ENCODE measurements around the gene DALRD3. TPM values are rescaled to one million over a fixed set of nuclear protein-coding genes. Genes with fewer than 3 reads are reported as not detected.

Gene DALRD3
- total RNA-seq, 2 donors from 2014 or later, result 40.8 to 41.9 TPM

GRCh38 chr3:48983096-48983495 lies 35.3 kb downstream of the DALRD3 start:
- H3K36me3 Mint-ChIP-seq (ENCODE audit: low read depth), result peaks cover 54% of the 10 kb centered on the region

GRCh38 chr3:48982686-48983085 lies 35.7 kb downstream of the DALRD3 start:
- no peak overlapping the region for H3K4me3 Mint-ChIP-seq
- peaks cover 58% of the 10 kb centered on the region for H3K36me3 Mint-ChIP-seq (ENCODE audit: low read depth)
- TF ChIP-seq, protein P1, sequence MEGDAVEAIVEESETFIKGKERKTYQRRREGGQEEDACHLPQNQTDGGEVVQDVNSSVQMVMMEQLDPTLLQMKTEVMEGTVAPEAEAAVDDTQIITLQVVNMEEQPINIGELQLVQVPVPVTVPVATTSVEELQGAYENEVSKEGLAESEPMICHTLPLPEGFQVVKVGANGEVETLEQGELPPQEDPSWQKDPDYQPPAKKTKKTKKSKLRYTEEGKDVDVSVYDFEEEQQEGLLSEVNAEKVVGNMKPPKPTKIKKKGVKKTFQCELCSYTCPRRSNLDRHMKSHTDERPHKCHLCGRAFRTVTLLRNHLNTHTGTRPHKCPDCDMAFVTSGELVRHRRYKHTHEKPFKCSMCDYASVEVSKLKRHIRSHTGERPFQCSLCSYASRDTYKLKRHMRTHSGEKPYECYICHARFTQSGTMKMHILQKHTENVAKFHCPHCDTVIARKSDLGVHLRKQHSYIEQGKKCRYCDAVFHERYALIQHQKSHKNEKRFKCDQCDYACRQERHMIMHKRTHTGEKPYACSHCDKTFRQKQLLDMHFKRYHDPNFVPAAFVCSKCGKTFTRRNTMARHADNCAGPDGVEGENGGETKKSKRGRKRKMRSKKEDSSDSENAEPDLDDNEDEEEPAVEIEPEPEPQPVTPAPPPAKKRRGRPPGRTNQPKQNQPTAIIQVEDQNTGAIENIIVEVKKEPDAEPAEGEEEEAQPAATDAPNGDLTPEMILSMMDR (conservative IDR thresholded peaks at IDR 0.05), result no peak
- H3K27ac Mint-ChIP-seq, result no peak overlapping the region
- Histone ChIP-seq H3K27me3 (ENCODE audit: control insufficient read depth, insufficient read depth, low read length, poor library complexity, severe bottlenecking) (no peaks in the 10 kb centered on the region), H3K27ac (ENCODE audit: low read depth, low read length) (no peak overlapping the region), H3K4me3 (ENCODE audit: low read length) (no peak overlapping the region), H3K36me3 (ENCODE audit: control insufficient read depth, insufficient read depth, low read length) (peaks cover 59% of the 10 kb centered on the region), H3K9me3 (ENCODE audit: control insufficient read depth, low read length) (no peaks in the 10 kb centered on the region), H3K9ac (ENCODE audit: extremely low read depth, low read length, poor library complexity, severe bottlenecking) (no peak overlapping the region), H3K4me1 (ENCODE audit: control insufficient read depth, insufficient read depth, low read length) (no peaks in the 10 kb centered on the region)
- no peak for DNase-seq
- no peaks in the 10 kb centered on the region for H3K9me3 Mint-ChIP-seq
- H3K4me1 Mint-ChIP-seq, result no peaks in the 10 kb centered on the region
- no peaks in the 10 kb centered on the region for H3K27me3 Mint-ChIP-seq (ENCODE audit: insufficient read depth)
- 92 to 94% methylated on average over 4 to 5 of the region's 5 CpGs for WGBS, 2 experiments (ENCODE audit: insufficient coverage in 1 of 2, insufficient read length in 1 of 2)

More at GRCh38 chr3:48983096-48983495, 35.3 kb downstream of the DALRD3 start:
- H3K4me3 Mint-ChIP-seq, result no peak overlapping the region
- H3K27ac ChIP-seq (ENCODE audit: low read depth, low read length), result no peak overlapping the region
- no peak overlapping the region for H3K9ac ChIP-seq (ENCODE audit: extremely low read depth, low read length, poor library complexity, severe bottlenecking)
- 91 to 93% methylated on average over 4 of the region's 4 CpGs for WGBS, 2 experiments (ENCODE audit: insufficient coverage in 1 of 2, insufficient read length in 1 of 2)
- no peak overlapping the region for H3K4me3 ChIP-seq (ENCODE audit: low read length)
- no peaks in the 10 kb centered on the region for H3K27me3 ChIP-seq (ENCODE audit: control insufficient read depth, insufficient read depth, low read length, poor library complexity, severe bottlenecking)
- no peaks in the 10 kb centered on the region for H3K9me3 Mint-ChIP-seq
- no peaks in the 10 kb centered on the region for H3K4me1 Mint-ChIP-seq
- no peaks in the 10 kb centered on the region for H3K4me1 ChIP-seq (ENCODE audit: control insufficient read depth, insufficient read depth, low read length)
- H3K9me3 ChIP-seq (ENCODE audit: control insufficient read depth, low read length), result no peaks in the 10 kb centered on the region
- DNase-seq, result no peak
- H3K27ac Mint-ChIP-seq, result no peak overlapping the region
- peaks cover 56% of the 10 kb centered on the region for H3K36me3 ChIP-seq (ENCODE audit: control insufficient read depth, insufficient read depth, low read length)
- TF ChIP-seq, protein P1 (conservative IDR thresholded peaks at IDR 0.05), result no peak
- no peaks in the 10 kb centered on the region for H3K27me3 Mint-ChIP-seq (ENCODE audit: insufficient read depth)

GRCh38 chr3:48982016-48982415 lies 36.4 kb downstream of the DALRD3 start:
- TF ChIP-seq, protein P1 (conservative IDR thresholded peaks at IDR 0.05), result no peak

More at GRCh38 chr3:48982016-48982415, 36.4 kb downstream of the DALRD3 start:
- H3K4me3 ChIP-seq (ENCODE audit: low read length), result no peak overlapping the region
- H3K9me3 Mint-ChIP-seq, result no peaks in the 10 kb centered on the region
- no peaks in the 10 kb centered on the region for H3K9me3 ChIP-seq (ENCODE audit: control insufficient read depth, low read length)
- no peak overlapping the region for H3K9ac ChIP-seq (ENCODE audit: extremely low read depth, low read length, poor library complexity, severe bottlenecking)
- H3K36me3 Mint-ChIP-seq (ENCODE audit: low read depth), result peaks cover 58% of the 10 kb centered on the region
- H3K4me3 Mint-ChIP-seq, result no peak overlapping the region
- no peaks in the 10 kb centered on the region for H3K27me3 ChIP-seq (ENCODE audit: control insufficient read depth, insufficient read depth, low read length, poor library complexity, severe bottlenecking)
- H3K27me3 Mint-ChIP-seq (ENCODE audit: insufficient read depth), result no peaks in the 10 kb centered on the region
- H3K27ac ChIP-seq (ENCODE audit: low read depth, low read length), result no peak overlapping the region
- DNase-seq, result no peak
- H3K36me3 ChIP-seq (ENCODE audit: control insufficient read depth, insufficient read depth, low read length), result peaks cover 65% of the 10 kb centered on the region
- no peaks in the 10 kb centered on the region for H3K4me1 Mint-ChIP-seq
- H3K27ac Mint-ChIP-seq, result no peak overlapping the region
- H3K4me1 ChIP-seq (ENCODE audit: control insufficient read depth, insufficient read depth, low read length), result no peaks in the 10 kb centered on the region

Data from endodermal cell (in vitro differentiated cells).